ENCODE results near the gene TLL1. TPM values are rescaled to one million over a fixed set of nuclear protein-coding genes. Genes with fewer than 3 reads are reported as not detected.

TLL1 gene
- polyA plus RNA-seq, 3 donors: 2.0 to 2.4 (median 2.1) TPM

GRCh38 chr4:165879641-165880040 lies 6.6 kb downstream of the TLL1 start:
- DNase-seq (ENCODE audit: low read depth in 3 of 3, low spot score in 2 of 3): no peak

GRCh38 chr4:165894159-165894558 lies 21.1 kb downstream of the TLL1 start:
- no peak for DNase-seq (ENCODE audit: low read depth in 3 of 3, low spot score in 2 of 3)

DNA sequence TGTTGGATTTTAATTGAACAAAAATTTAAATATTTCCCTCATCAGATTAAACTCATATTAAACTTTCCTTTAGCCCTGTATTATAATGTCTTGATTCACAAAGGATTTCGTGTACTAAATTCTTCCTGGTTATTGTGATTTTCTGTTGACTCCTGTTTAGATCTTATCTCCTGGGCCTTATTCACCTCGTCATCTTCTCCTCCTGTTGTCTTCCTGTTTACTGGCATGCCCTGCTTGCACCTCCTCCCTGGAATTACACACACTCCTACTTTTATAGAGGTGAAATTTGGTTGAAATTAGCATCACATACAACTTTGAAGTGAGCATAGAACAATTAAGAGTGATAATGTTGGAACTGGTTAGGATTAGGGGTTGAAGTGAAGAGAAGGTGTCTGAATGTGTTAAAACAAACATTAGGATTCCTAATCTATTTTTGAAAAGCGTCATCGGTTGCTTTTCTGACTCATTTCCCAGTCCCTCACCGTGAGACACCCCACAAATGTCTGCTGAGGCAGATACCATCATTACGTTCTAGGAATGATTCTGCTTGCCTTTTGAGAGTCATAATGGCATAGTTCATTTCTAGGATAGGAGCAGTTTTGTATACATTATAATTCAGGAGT lies 32.5 kb downstream of the TLL1 start:
- no peak for DNase-seq (ENCODE audit: low read depth in 3 of 3, low spot score in 2 of 3)

DNA sequence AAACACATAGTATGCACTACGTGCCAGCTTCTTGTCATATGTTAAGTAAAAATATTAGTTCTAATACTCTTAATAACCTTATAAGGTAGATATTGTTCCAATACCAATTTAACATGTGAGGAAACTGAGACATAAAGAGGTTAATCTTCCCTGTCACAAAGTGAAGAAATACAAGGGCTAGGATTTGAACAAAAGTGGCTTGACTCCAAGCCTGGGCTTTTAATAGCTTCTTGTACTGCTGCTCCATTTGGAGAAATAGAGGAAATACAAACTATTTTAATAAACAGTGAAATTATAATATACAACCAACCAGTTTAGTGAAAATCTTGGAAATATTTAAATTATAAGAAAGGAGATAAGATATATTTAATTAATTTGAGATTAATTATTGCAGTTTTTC lies 33.2 kb downstream of the TLL1 start:
- DNase-seq (ENCODE audit: low read depth in 3 of 3, low spot score in 2 of 3): no peak

DNA sequence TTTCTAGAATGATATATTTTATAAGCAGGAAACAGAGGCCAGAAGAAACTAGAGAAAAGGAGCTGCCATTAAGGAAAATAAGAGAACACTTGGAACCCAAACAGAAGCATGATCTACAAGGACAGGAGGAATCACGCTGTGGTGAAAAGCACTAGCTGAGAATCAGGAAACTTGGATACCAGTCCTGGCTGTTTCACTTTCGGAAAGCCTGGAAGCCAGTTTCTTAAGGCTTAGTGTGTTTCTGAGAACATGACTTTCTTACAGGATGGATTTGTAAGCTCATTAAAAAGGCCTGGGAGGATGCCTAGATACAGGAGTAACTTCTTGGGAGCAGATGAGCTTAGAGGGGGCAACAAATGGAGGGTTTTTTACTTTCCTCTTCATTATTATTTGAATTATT lies 36.9 kb downstream of the TLL1 start:
- no peak for DNase-seq (ENCODE audit: low read depth in 3 of 3, low spot score in 2 of 3)

DNA sequence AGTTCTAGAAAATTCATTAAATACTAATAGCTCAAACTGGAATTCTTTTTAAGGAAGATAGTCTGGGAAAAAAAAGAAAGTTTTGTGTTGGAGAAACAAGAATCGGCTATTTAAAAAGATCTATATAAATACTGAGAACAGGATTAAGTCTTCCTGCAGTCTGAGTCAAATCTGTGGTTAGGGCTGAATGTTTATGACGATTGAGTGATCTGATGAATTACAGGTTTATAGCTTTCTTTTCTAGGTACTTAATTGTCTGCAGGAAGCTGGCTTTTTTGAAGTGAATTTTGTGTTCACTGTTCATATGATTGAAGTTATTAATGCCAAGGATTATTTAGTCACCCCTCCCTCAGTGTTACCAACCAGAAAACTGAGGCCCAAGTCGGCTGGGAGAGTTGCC lies 42.2 kb downstream of the TLL1 start:
- DNase-seq (ENCODE audit: low read depth in 3 of 3, low spot score in 2 of 3): no peak

DNA sequence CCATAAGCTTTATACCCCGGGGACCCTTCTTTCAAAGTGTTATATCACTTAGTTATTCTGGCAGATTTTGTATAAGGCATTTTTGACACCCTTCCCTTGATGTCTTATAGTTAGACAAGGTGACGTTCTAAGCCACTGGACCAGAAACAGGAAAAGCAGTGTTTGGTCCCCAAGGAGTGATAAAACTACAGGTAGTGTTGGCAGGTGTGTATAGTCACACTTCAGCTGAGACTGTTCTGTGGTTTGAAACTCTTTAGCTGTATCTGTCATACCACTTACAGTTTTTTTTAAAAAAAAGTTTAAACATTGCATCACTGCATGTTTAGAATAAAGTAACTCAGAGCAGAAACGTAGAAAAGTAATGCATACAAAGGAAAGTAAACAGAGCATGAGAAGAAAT lies 48.5 kb downstream of the TLL1 start:
- DNase-seq (ENCODE audit: low read depth in 3 of 3, low spot score in 2 of 3): no peak

DNA sequence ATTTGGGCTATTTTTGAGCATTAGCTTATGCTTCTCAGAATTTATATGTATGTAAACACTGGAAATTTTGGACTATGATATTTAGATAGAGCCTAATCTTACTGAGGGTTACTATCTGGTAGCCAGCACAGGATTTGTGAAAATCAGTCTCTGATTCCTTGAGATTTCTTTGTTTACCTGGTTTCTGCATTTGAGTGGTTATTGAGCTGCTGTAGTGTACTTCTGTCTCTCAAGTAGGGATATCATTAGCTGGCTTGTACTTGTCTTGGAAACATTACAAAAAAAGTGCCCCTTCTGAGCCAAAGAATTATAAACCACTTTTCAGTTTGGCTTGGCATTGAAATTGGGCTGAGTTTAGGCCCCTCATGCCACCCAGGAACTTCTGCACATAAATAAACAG lies 49.7 kb downstream of the TLL1 start:
- DNase-seq (ENCODE audit: low read depth in 3 of 3, low spot score in 2 of 3): no peak

- DNase-seq (ENCODE audit: low read depth in 3 of 3, low spot score in 2 of 3): no peak
Measured at GRCh38 chr4:165926307-165926706, 53.3 kb downstream of the TLL1 start.

DNA sequence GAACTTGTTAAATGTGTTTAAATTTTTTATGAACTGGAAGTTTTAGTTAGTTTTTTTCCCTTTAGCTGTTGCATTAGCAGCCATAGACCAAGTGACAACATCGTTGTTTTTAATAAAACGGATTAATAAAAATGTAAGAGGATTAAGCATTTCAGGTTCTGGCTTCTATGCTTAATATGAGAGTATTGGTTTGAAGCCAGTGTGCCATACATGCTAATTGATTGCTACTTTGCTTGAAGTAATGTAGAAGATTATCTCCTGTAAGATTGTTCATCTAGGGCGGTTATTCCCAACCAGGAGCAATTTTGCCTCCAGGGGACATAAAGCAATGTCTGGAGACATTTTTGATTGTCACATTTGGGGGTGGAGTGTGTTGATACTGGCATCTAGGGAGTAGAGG lies 54.3 kb downstream of the TLL1 start:
- no peak for DNase-seq (ENCODE audit: low read depth in 3 of 3, low spot score in 2 of 3)

GRCh38 chr4:165927815-165928214 lies 54.8 kb downstream of the TLL1 start:
- DNase-seq (ENCODE audit: low read depth in 3 of 3, low spot score in 2 of 3): no peak

DNA sequence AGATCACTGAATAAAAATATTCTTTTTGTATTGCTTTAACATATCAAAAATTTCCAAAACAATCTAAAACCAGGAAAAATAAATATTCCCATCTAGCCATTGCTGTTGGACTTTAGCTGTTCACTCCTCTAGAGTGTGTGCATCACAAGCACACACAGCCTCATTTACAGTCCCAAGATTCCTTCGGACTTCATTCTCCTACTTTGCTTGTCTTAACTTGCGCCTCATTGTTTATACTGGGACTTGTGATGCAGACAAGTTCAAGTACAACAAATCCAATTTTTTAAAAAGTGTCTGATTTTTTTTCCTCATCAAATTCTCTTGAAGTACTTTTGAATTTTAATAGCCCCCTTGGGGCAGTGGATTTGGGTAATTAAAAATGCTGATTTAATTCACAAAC lies 55.6 kb downstream of the TLL1 start:
- no peak for DNase-seq (ENCODE audit: low read depth in 3 of 3, low spot score in 2 of 3)

DNA sequence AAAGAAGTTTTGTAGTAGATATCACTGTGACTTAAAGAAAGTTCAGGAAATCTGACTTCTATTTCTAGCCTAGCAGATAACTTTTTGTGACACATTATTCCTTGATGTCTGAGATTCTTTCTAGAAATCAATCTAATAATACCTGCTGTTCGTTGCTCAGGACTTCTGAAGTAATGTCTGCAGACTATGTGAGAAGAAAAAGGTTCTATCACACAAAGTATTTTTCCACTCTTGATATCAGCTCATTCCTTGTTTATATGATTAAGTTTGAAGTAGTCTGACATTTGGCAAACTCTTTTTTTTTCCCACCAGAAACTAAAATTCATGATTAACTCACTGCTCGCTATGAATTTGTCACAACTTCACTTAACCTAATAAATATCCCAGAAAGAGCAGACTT lies 56.6 kb downstream of the TLL1 start:
- DNase-seq (ENCODE audit: low read depth in 3 of 3, low spot score in 2 of 3): no peak

DNA sequence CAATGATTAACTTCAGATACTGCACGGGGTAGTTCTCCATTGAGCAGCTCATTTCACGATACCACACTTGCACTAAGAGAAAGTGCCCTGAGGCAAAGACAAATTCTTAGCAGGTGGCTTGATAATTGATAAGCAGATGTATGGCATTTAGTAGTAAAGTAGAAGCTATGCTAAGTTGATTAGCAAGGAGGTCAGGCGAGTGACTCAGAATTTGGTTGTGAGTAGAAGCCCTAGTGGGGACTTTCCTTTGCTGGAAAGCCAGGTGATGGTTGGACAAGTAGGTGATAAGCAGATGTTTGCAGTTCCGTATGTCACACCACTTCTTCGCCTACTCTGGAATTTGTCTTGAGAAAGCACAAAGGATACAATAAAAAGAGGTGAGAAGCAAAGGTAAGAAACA lies 58.7 kb downstream of the TLL1 start:
- DNase-seq (ENCODE audit: low read depth in 3 of 3, low spot score in 2 of 3): no peak

GRCh38 chr4:165944900-165945299 lies 71.9 kb downstream of the TLL1 start:
- no peak for DNase-seq (ENCODE audit: low read depth in 3 of 3, low spot score in 2 of 3)

DNA sequence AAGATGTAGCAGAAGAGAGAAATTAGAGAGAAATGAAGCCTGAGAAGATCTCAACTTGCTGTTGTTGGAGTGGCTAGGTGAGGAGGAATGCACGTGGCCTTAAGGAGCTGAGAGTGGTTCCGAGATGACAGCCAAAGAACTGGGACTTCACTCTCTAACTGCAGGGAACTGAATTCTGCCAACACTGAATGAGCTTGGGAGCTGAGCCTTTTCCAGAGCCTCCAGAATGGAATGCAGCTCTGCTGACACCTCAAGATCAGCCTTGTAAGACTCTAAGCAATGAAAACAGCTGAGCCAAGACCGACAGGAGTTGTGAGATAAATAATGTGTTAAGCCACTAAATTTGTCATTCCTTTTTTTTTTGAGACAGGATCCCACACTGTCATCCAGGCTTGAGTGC lies 73.0 kb downstream of the TLL1 start:
- DNase-seq (ENCODE audit: low read depth in 3 of 3, low spot score in 2 of 3): no peak

DNA sequence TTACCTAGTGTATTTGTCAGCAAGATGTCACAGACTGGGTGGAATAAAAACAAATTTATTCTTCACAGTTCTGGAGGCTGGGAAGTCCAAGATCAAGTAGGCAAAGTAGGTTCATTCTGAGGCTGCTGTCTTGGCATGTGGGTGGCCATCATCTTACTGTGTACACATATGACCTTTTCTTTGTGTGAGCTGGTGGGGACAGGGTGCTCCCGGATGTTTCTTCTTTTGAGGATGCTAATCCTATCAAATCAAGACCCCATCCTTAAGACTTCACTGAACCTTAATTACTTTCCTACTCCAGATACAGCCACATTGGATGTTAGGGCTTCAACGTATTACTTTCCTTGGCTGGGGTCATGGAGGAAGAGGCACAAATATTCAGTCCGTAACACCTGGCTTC lies 74.0 kb downstream of the TLL1 start:
- no peak for DNase-seq (ENCODE audit: low read depth in 3 of 3, low spot score in 2 of 3)

DNA sequence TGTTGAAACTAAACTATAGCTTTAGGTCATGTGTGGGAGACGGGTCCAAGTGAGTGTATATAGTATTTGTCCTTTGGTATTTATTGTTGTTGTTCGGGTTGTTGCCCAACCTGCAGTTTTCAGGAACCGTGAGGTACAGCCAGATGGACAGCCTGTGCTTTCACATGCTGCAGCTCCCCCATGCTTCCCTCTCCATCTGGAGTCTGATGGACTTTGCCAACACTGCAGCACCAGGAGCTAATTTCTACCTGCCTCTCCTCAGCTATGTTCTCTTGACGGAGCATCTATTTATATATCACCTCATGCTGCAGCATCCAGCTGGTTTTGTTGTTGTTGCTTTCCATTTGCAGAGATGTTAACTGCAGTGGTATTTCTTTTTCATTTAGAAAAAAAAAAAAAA lies 80.1 kb downstream of the TLL1 start:
- no peak for DNase-seq (ENCODE audit: low read depth in 3 of 3, low spot score in 2 of 3)

- no peak for DNase-seq (ENCODE audit: low read depth in 3 of 3, low spot score in 2 of 3)
Measured at GRCh38 chr4:165963621-165964020, 90.6 kb downstream of the TLL1 start.

GRCh38 chr4:165964591-165964990 lies 91.6 kb downstream of the TLL1 start:
- no peak for DNase-seq (ENCODE audit: low read depth in 3 of 3, low spot score in 2 of 3)

- DNase-seq (ENCODE audit: low read depth in 3 of 3, low spot score in 2 of 3): no peak
Measured at GRCh38 chr4:165965503-165965902, 92.5 kb downstream of the TLL1 start.

- DNase-seq (ENCODE audit: low read depth in 3 of 3, low spot score in 2 of 3): no peak
Measured at GRCh38 chr4:165966833-165967232, 93.8 kb downstream of the TLL1 start.

- DNase-seq (ENCODE audit: low read depth in 3 of 3, low spot score in 2 of 3): no peak
Measured at GRCh38 chr4:165967486-165967885, 94.4 kb downstream of the TLL1 start.

Measured in right renal cortex interstitium (tissue), 3 donors.